GM12801 (cell line): Measurements from ENCODE around the gene SMAD9.

ENCODE experiments used
- CTCF ChIP-seq: IDR thresholded peaks from one replicate; pipeline ENCODE4 v1.5.1; 2011; ENCODE audit warnings: control low read depth; ENCODE audit not compliant: insufficient read length; ENCODE audit errors: extremely low read depth

The SMAD9 gene

GRCh38 chr13:36887758-36888521 lies 32.1 kb downstream of the SMAD9 start:
- no peak for TF ChIP-seq CTCF

- TF ChIP-seq CTCF = no peak
These were observed 34.1 kb downstream of the SMAD9 start for GRCh38 chr13:36885901-36886300.

GRCh38 chr13:36884235-36884634 lies 35.8 kb downstream of the SMAD9 start:
- TF ChIP-seq CTCF = no peak

GRCh38 chr13:36883824-36884223 lies 36.2 kb downstream of the SMAD9 start:
- no peak for TF ChIP-seq CTCF

- no peak for TF ChIP-seq CTCF
These were observed 37.1 kb downstream of the SMAD9 start for GRCh38 chr13:36882829-36883390.

GRCh38 chr13:36880961-36881360 lies 39.1 kb downstream of the SMAD9 start:
- no peak for TF ChIP-seq CTCF

GRCh38 chr13:36879218-36879938 lies 40.7 kb downstream of the SMAD9 start:
- TF ChIP-seq CTCF = no peak
